Neural cell (in vitro differentiated cells): ENCODE data around the gene PARD6A.

ENCODE experiments used
- RAD21 ChIP-seq: fragments of 450-650 bp; conservative IDR thresholded peaks from 2 replicates; pipeline ENCODE4 v1.6.1; 2014; ENCODE audit warnings: antibody characterized with exemption, mild to moderate bottlenecking, moderate library complexity
- REST ChIP-seq: IDR thresholded peaks from 2 replicates; pipeline ENCODE4 v1.6.1; 2012; ENCODE audit warnings: borderline replicate concordance
- TF ChIP-seq, protein P1 (sequence below): fragments of 450-650 bp; IDR thresholded peaks from 2 replicates; pipeline ENCODE4 v1.5.1; 2014; ENCODE audit warnings: antibody characterized with exemption, mild to moderate bottlenecking, moderate library complexity; ENCODE audit not compliant: poor library complexity, severe bottlenecking

- TF ChIP-seq RAD21: no peak
- TF ChIP-seq REST: no peak
- TF ChIP-seq, protein P1, sequence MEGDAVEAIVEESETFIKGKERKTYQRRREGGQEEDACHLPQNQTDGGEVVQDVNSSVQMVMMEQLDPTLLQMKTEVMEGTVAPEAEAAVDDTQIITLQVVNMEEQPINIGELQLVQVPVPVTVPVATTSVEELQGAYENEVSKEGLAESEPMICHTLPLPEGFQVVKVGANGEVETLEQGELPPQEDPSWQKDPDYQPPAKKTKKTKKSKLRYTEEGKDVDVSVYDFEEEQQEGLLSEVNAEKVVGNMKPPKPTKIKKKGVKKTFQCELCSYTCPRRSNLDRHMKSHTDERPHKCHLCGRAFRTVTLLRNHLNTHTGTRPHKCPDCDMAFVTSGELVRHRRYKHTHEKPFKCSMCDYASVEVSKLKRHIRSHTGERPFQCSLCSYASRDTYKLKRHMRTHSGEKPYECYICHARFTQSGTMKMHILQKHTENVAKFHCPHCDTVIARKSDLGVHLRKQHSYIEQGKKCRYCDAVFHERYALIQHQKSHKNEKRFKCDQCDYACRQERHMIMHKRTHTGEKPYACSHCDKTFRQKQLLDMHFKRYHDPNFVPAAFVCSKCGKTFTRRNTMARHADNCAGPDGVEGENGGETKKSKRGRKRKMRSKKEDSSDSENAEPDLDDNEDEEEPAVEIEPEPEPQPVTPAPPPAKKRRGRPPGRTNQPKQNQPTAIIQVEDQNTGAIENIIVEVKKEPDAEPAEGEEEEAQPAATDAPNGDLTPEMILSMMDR: no peak
Measured at GRCh38 chr16:67709050-67709449, 48.3 kb downstream of the PARD6A start.
